Bronchial epithelial cell (primary cell): ENCODE results near the gene TEX54. TPM values are rescaled to one million over a fixed set of nuclear protein-coding genes. Genes with fewer than 3 reads are reported as not detected.

Source experiments
- DNase-seq: peaks from one replicate; pipeline ENCODE4 v3.0.0-alpha.2; 2010; ENCODE audit warnings: low read depth
- FAIRE-seq: peaks from 2 replicates; lab custom pipeline; 2011; peaks lifted over from hg19 to GRCh38; lab: Jason Lieb, UNC
- H3K27me3 ChIP-seq: 2 replicates; pipeline ENCODE4 v1.5.1; 2011; ENCODE audit warnings: low read length; ENCODE audit not compliant: control insufficient read depth, insufficient read depth
- H3K36me3 ChIP-seq: 2 replicates; pipeline ENCODE4 v1.5.1; 2011; ENCODE audit warnings: low read length; ENCODE audit not compliant: control insufficient read depth, insufficient read depth
- H3K4me3 ChIP-seq: 2 replicates; pipeline ENCODE4 v1.5.1; 2011; ENCODE audit warnings: mild to moderate bottlenecking, low read depth, low read length, control low read depth
- total RNA-seq: library from RNA; depleted of rRNA; stranded (reverse); fragments of >200 nt; gene quantifications from 2 replicates; pipeline ENCODE4 v1.2.1, GENCODE V29; 2014
- TF ChIP-seq, protein P1 (sequence below): IDR thresholded peaks from 2 replicates; pipeline ENCODE4 v1.5.1; 2011; ENCODE audit warnings: mild to moderate bottlenecking, moderate library complexity, low read length, control low read depth, inconsistent platforms; ENCODE audit not compliant: insufficient read depth, severe bottlenecking

Gene TEX54
- total RNA-seq, 1 donor from 2014 or later: not detected

DNA sequence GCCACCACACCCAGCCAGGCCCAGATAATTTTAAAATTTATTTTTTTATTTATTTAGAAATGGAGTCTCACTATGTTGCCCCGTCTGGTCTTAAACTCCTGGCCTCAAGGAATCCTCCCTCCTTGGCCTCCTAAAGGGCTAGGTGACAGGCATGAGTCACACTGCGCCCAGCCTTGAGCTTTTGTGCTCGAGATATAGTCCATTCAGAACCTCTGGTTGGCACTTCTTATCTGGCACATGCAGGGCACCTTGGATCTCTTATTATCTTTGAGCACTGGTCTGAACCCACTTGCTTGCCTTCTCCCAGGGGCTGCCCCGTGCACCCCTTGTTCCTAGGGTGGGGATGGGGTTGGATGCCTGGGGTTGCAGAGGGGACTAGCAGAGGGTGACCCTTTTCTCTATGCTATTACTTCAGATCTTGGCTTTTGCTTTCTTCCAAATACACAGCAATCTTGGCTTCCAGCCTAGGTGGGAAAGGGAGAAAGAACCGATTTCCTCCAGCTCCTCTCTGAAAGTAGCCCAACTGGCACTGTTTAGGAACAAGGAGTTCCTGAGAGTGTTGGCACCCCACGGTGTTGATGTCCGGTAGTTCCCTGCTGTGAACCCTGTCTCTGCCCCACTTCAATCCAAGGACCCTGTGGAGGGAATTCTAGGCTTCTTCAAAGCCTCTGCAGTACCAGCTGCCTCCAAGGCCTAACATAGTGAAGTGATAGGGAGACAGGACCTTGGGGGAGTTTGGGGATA is 46.8 kb upstream of the TEX54 start:
- FAIRE-seq (no peak), DNase-seq (no peak)
- Histone ChIP-seq H3K36me3 (peaks cover 21% of the 10 kb centered on the region), H3K27me3 (no peaks in the 10 kb centered on the region), H3K4me3 (no peak overlapping the region)
- TF ChIP-seq, protein P1, sequence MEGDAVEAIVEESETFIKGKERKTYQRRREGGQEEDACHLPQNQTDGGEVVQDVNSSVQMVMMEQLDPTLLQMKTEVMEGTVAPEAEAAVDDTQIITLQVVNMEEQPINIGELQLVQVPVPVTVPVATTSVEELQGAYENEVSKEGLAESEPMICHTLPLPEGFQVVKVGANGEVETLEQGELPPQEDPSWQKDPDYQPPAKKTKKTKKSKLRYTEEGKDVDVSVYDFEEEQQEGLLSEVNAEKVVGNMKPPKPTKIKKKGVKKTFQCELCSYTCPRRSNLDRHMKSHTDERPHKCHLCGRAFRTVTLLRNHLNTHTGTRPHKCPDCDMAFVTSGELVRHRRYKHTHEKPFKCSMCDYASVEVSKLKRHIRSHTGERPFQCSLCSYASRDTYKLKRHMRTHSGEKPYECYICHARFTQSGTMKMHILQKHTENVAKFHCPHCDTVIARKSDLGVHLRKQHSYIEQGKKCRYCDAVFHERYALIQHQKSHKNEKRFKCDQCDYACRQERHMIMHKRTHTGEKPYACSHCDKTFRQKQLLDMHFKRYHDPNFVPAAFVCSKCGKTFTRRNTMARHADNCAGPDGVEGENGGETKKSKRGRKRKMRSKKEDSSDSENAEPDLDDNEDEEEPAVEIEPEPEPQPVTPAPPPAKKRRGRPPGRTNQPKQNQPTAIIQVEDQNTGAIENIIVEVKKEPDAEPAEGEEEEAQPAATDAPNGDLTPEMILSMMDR: no peak

DNA sequence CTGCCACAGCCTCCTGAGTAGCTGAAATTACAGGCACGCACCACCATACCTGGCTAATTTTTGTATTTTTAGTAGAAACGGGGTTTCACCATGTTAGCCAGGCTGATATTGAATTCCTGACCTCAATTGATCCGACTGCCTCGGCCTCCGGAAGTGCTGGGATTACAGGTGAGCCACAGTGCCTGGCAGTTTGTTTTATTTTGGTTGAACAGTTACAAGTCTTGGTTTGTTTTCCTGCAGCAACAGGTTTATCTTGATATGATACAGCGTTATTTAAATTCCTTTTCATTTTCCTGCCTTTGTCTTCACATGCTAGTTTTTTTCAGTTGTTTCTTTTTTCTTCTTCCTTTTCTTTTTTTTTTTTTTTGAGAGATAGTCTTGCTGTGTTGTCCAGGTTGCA is 44.1 kb upstream of the TEX54 start:
- FAIRE-seq (no peak), DNase-seq (peak; percentile 70)
- H3K27me3 ChIP-seq: no peaks in the 10 kb centered on the region
- H3K36me3 ChIP-seq: peaks cover 3% of the 10 kb centered on the region
- no peak overlapping the region for H3K4me3 ChIP-seq
- TF ChIP-seq, protein P1: no peak

DNA sequence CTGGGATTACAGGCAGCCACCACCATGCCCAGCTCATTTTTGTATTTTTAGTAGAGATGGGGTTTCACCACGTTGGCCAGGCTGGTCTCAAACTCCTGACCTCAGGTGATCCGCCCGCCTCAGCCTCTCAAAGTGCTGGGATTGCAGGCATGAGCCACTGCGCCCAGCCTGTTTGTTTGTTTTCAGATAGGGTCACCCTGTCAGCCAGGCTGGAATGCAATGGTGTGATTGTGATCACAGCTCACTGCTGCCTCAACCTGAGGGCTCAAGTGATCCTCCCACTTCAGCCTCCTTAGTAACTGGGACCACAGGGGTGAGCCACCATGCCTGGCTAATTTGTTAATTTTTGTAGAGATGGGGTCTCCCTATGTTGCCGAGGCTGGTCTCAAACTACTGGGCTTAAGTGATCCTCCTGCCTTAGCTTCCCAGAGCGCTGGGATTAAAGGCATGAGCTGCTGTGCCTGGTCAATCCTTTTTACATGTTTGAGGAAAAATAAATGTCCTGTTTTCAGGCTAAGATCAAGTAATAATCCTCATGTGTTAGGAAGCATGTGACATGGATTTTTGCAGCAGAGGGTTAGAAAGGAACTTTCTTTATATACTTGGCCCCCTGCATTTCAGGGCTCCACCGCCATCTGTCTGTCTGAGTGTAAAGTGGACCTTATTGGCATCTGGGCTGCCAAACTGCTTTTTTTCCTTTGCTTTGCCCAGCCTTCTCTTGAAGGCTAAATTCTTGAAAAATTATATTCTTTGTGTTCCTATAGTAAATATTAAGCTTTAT is 43.2 kb upstream of the TEX54 start:
- DNase-seq (no peak), FAIRE-seq (no peak)
- no peak overlapping the region for H3K4me3 ChIP-seq
- no peaks in the 10 kb centered on the region for H3K27me3 ChIP-seq
- TF ChIP-seq, protein P1: no peak
- H3K36me3 ChIP-seq: peaks cover 3% of the 10 kb centered on the region

DNA sequence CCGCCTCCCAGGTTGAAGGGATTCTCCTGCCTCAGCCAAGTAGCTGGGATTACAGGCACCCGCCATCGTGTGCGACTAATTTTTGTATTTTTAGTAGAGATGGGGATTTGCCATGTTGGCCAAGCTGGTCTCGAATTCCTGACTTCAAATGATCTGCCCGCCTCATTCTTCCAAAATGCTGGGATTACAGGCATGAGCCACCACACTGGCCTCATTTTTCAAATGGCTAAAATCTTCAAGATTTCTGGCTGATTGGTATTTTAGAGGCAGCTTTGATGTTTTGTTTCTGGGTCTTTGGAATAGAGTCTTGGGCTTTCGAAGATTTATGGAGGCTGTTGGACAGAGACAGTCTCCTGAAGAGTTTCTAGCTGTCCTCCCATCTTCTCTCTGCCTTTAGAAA is 42.2 kb upstream of the TEX54 start:
- TF ChIP-seq, protein P1: no peak
- H3K4me3 ChIP-seq: no peak overlapping the region
- no peak for FAIRE-seq
- DNase-seq: no peak
- H3K36me3 ChIP-seq: peaks cover 3% of the 10 kb centered on the region
- no peaks in the 10 kb centered on the region for H3K27me3 ChIP-seq

DNA sequence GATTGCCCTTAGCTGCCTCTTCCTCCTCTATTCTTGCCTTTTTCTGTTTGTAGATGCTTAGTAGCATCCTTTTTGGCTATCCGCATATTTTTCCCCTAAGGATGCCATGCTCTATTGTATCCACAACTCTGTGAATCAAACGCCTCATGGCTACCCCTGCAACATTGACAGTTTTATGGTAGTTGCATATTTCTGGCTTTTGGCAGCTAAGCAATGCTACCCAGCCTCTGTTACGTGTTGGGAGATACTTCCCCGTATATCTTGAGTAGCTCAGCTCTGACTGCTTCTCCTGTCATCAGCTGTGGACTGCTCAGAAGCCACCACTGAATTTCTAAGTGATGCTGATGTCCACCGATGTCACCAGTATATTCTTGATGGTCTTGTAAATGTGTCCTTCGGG is 33.0 kb upstream of the TEX54 start:
- FAIRE-seq: no peak

More for the DNA sequence above, 33.0 kb upstream of the TEX54 start:
- Histone ChIP-seq H3K4me3 (no peak overlapping the region), H3K36me3 (no peaks in the 10 kb centered on the region), H3K27me3 (no peaks in the 10 kb centered on the region)
- DNase-seq: no peak
- TF ChIP-seq, protein P1: no peak
